Measurements from ENCODE around the gene PRKAB2.
"Not testable (repeated sequence)": the region's sequence is repeated elsewhere in the genome, so short reads cannot be mapped to it uniquely, and the experiment has no call there.

The PRKAB2 gene

GRCh38 chr1:147110434-147110833 is 61.8 kb downstream of the PRKAB2 start:
- H3K27me3 Mint-ChIP-seq (ENCODE audit: low read depth, poor library complexity): peaks cover 36% of the 10 kb centered on the region
- H3K4me1 Mint-ChIP-seq: peaks cover 8% of the 10 kb centered on the region
- no peaks in the 10 kb centered on the region for H3K36me3 Mint-ChIP-seq (ENCODE audit: low read depth)
- H3K4me3 Mint-ChIP-seq: no peak overlapping the region
- TF ChIP-seq, protein P1, sequence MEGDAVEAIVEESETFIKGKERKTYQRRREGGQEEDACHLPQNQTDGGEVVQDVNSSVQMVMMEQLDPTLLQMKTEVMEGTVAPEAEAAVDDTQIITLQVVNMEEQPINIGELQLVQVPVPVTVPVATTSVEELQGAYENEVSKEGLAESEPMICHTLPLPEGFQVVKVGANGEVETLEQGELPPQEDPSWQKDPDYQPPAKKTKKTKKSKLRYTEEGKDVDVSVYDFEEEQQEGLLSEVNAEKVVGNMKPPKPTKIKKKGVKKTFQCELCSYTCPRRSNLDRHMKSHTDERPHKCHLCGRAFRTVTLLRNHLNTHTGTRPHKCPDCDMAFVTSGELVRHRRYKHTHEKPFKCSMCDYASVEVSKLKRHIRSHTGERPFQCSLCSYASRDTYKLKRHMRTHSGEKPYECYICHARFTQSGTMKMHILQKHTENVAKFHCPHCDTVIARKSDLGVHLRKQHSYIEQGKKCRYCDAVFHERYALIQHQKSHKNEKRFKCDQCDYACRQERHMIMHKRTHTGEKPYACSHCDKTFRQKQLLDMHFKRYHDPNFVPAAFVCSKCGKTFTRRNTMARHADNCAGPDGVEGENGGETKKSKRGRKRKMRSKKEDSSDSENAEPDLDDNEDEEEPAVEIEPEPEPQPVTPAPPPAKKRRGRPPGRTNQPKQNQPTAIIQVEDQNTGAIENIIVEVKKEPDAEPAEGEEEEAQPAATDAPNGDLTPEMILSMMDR (IDR thresholded peaks at IDR 0.05): no peak
- DNase-seq: no peak
- H3K9me3 Mint-ChIP-seq: no peaks in the 10 kb centered on the region
- no peak overlapping the region for H3K27ac Mint-ChIP-seq

DNA sequence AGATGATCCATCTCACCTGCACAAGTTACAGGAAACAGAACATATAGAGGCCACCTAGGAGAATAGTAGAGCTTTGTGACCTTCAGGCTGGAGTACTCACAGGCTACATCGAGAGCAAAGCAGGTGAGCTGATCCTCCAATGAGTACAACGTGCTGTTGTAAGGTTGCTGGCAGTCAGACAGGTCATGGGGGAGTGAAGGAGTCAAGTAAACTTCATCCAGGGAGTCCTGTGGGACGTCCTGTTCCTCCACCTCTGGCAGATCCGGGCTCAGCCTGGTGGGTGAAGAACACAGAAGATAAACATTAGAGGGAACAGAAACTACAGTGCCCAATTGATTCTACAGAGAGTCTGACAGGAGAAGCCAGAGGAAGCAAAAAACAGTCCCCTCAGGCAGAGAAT is 62.5 kb downstream of the PRKAB2 start:
- no peaks in the 10 kb centered on the region for H3K9me3 Mint-ChIP-seq
- H3K27me3 Mint-ChIP-seq (ENCODE audit: low read depth, poor library complexity): peaks cover 32% of the 10 kb centered on the region
- no peak overlapping the region for H3K27ac Mint-ChIP-seq
- H3K4me1 Mint-ChIP-seq: peaks cover 8% of the 10 kb centered on the region
- no peaks in the 10 kb centered on the region for H3K36me3 Mint-ChIP-seq (ENCODE audit: low read depth)
- no peak for DNase-seq
- TF ChIP-seq, protein P1 (IDR thresholded peaks at IDR 0.05): no peak
- no peak overlapping the region for H3K4me3 Mint-ChIP-seq

DNA sequence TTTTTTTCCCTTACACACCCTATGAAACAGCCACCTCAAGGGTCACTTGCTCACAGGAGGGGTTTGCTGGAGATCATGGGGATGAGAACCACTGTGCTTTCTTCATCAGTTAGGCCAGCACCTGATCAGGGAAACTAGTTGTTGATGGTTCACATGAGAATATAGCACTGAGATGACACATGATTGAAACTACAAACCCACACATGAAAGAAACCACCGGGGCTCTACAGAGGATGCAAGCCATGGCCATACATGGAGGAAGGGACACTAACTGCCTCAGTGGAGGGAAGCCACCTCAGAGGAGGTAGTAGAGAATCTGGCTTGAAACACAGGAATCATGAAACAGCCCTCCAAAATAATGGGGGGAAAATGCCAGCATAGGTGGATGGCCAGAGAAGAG is 63.2 kb downstream of the PRKAB2 start:
- H3K4me3 Mint-ChIP-seq: no peak overlapping the region
- no peak for DNase-seq
- H3K27ac Mint-ChIP-seq: no peak overlapping the region
- TF ChIP-seq, protein P1 (IDR thresholded peaks at IDR 0.05): no peak
- no peaks in the 10 kb centered on the region for H3K36me3 Mint-ChIP-seq (ENCODE audit: low read depth)
- peaks cover 8% of the 10 kb centered on the region for H3K4me1 Mint-ChIP-seq
- peaks cover 30% of the 10 kb centered on the region for H3K27me3 Mint-ChIP-seq (ENCODE audit: low read depth, poor library complexity)
- H3K9me3 Mint-ChIP-seq: no peaks in the 10 kb centered on the region

GRCh38 chr1:147106407-147106881 is 65.8 kb downstream of the PRKAB2 start:
- H3K27me3 Mint-ChIP-seq (ENCODE audit: low read depth, poor library complexity): peaks cover 21% of the 10 kb centered on the region
- not testable (repeated sequence) for H3K36me3 Mint-ChIP-seq (ENCODE audit: low read depth); H3K4me3 Mint-ChIP-seq; H3K9me3 Mint-ChIP-seq; H3K4me1 Mint-ChIP-seq; H3K27ac Mint-ChIP-seq; DNase-seq

- H3K4me3 Mint-ChIP-seq: no peak overlapping the region
- TF ChIP-seq, protein P1 (IDR thresholded peaks at IDR 0.05): no peak
Measured at GRCh38 chr1:147105909-147106308, 66.4 kb downstream of the PRKAB2 start.

More at GRCh38 chr1:147105909-147106308, 66.4 kb downstream of the PRKAB2 start:
- DNase-seq: no peak
- H3K27me3 Mint-ChIP-seq (ENCODE audit: low read depth, poor library complexity): peaks cover 23% of the 10 kb centered on the region
- H3K4me1 Mint-ChIP-seq: peaks cover 8% of the 10 kb centered on the region
- no peaks in the 10 kb centered on the region for H3K36me3 Mint-ChIP-seq (ENCODE audit: low read depth)
- no peak overlapping the region for H3K27ac Mint-ChIP-seq
- H3K9me3 Mint-ChIP-seq: no peaks in the 10 kb centered on the region

Measured in nephron progenitor cell (in vitro differentiated cells).